Natural killer cell treated with Interleukin-12 subunit alpha and Interleukin-12 subunit beta and Interleukin-15 and Interleukin-18, amount 100 ng/mL, for 72 hours (primary cell): ENCODE data around the gene GREM1. TPM values are rescaled to one million over a fixed set of nuclear protein-coding genes. Genes with fewer than 3 reads are reported as not detected.

Experiments used
- total RNA-seq, 2 donors: library from RNA; stranded (reverse); gene quantifications; one replicate each; pipeline ENCODE4 v1.2.3, GENCODE V29; 2022

GREM1 gene
- total RNA-seq, 2 donors from 2014 or later = 0.03 TPM; not detected in 1

Other genes starting within 250 kb of the GREM1 start
- gene GOLGA8N, start 124.5 kb upstream of the GREM1 start, total RNA-seq = 100 to 1,000 TPM in 1 of 2 donors, 10 to 100 TPM in 1; 65.7 to 150 TPM
- gene ARHGAP11A, start 102.5 kb upstream of the GREM1 start, total RNA-seq = 100 to 1,000 TPM in 1 of 2 donors, 10 to 100 TPM in 1; 89.9 to 108 TPM
- gene SCG5, start 76.3 kb upstream of the GREM1 start, total RNA-seq = 1 to 10 TPM in 1 of 2 donors, under 1 TPM in 1; 0.74 to 3.8 TPM